GM12878 (cell line): ENCODE measurements around the gene COX6B2. TPM values are rescaled to one million over a fixed set of nuclear protein-coding genes. Genes with fewer than 3 reads are reported as not detected.

Experiments
- polyA plus RNA-seq, 11 experiments: library from polyadenylated mRNA; depleted of rRNA in 4 of 11; unstranded in 6 of 11; stranded (reverse) in 5 of 11; fragments of >200 nt; fragmentation: Nextera tagmentation in 4 of 11; fragmentation: Illumina TruSeq in 1 of 11; extraction: Ambion mirVana in 4 of 11; extraction: Trizol in 1 of 11; gene quantifications; 1 replicate in 1 of 11; 2 replicates in 10 of 11; pipeline versions ENCODE4 v1.2.1 to v1.2.3, GENCODE V29; 2011 to 2016; ENCODE audit warnings: inconsistent platforms in 2 of 11, missing spikeins in 2 of 11, low read depth in 1 of 11
- total RNA-seq, 4 experiments: library from RNA; depleted of rRNA in 3 of 4; stranded (reverse); fragments of >200 nt in 3 of 4; fragmentation: Illumina TruSeq in 1 of 4; extraction: Trizol in 1 of 4; gene quantifications; 2 replicates each; pipeline versions ENCODE4 v1.2.1 to v1.2.3, GENCODE V29; 2013 to 2021
- TF ChIP-seq, protein P1 (sequence below): IDR thresholded peaks from 2 replicates; pipeline ENCODE4 v1.6.1; 2012; ENCODE audit warnings: improper control_type of control experiment, low read depth, low read length; ENCODE audit not compliant: insufficient replicate concordance
- TF ChIP-seq, protein P2 (sequence below): fragments of 150-350 bp; IDR thresholded peaks from 2 replicates; pipeline ENCODE4 v1.6.1; 2016; ENCODE audit warnings: low read depth, low read length
- TF ChIP-seq, protein P3 (sequence below): fragments of 450-650 bp; IDR thresholded peaks from 2 replicates; pipeline ENCODE4 v1.6.1; 2017; ENCODE audit warnings: mild to moderate bottlenecking, moderate library complexity

The COX6B2 gene
- total and polyA plus RNA-seq, 10 of the 15 experiments (the other 5 are each of a cell fraction or from before 2014, with no cell fraction given): 0.05 to 0.08 (median 0.07) TPM; not detected in 6

DNA sequence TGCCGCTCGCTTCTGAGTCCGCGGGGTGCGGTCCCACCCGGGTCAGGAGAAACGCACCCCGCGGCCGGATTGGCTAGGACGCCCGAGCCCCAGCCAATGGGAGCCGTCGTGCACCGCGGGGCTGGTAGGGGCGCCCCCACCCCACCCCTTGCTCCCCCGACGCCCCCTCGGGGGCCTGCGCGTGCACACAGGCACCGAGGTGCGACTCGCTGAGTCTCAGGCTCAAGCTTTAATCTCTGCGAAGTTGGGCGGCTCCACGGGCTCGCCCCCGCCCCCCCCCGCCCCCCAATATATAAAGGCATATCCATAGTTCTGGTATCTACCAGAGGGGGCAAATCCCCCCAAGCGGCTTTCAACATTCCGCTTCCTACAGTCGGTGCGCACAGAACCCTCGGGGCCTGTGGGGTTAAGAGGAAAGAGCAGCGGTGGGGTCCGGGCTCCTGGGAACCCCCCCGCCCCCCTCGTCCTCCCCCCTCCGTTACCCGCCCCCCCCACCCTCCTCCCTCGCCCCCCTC is at the start of gene COX6B2 (continued):
- TF ChIP-seq, protein P1, sequence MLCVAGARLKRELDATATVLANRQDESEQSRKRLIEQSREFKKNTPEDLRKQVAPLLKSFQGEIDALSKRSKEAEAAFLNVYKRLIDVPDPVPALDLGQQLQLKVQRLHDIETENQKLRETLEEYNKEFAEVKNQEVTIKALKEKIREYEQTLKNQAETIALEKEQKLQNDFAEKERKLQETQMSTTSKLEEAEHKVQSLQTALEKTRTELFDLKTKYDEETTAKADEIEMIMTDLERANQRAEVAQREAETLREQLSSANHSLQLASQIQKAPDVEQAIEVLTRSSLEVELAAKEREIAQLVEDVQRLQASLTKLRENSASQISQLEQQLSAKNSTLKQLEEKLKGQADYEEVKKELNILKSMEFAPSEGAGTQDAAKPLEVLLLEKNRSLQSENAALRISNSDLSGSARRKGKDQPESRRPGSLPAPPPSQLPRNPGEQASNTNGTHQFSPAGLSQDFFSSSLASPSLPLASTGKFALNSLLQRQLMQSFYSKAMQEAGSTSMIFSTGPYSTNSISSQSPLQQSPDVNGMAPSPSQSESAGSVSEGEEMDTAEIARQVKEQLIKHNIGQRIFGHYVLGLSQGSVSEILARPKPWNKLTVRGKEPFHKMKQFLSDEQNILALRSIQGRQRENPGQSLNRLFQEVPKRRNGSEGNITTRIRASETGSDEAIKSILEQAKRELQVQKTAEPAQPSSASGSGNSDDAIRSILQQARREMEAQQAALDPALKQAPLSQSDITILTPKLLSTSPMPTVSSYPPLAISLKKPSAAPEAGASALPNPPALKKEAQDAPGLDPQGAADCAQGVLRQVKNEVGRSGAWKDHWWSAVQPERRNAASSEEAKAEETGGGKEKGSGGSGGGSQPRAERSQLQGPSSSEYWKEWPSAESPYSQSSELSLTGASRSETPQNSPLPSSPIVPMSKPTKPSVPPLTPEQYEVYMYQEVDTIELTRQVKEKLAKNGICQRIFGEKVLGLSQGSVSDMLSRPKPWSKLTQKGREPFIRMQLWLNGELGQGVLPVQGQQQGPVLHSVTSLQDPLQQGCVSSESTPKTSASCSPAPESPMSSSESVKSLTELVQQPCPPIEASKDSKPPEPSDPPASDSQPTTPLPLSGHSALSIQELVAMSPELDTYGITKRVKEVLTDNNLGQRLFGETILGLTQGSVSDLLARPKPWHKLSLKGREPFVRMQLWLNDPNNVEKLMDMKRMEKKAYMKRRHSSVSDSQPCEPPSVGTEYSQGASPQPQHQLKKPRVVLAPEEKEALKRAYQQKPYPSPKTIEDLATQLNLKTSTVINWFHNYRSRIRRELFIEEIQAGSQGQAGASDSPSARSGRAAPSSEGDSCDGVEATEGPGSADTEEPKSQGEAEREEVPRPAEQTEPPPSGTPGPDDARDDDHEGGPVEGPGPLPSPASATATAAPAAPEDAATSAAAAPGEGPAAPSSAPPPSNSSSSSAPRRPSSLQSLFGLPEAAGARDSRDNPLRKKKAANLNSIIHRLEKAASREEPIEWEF: no peak
- TF ChIP-seq, protein P2, sequence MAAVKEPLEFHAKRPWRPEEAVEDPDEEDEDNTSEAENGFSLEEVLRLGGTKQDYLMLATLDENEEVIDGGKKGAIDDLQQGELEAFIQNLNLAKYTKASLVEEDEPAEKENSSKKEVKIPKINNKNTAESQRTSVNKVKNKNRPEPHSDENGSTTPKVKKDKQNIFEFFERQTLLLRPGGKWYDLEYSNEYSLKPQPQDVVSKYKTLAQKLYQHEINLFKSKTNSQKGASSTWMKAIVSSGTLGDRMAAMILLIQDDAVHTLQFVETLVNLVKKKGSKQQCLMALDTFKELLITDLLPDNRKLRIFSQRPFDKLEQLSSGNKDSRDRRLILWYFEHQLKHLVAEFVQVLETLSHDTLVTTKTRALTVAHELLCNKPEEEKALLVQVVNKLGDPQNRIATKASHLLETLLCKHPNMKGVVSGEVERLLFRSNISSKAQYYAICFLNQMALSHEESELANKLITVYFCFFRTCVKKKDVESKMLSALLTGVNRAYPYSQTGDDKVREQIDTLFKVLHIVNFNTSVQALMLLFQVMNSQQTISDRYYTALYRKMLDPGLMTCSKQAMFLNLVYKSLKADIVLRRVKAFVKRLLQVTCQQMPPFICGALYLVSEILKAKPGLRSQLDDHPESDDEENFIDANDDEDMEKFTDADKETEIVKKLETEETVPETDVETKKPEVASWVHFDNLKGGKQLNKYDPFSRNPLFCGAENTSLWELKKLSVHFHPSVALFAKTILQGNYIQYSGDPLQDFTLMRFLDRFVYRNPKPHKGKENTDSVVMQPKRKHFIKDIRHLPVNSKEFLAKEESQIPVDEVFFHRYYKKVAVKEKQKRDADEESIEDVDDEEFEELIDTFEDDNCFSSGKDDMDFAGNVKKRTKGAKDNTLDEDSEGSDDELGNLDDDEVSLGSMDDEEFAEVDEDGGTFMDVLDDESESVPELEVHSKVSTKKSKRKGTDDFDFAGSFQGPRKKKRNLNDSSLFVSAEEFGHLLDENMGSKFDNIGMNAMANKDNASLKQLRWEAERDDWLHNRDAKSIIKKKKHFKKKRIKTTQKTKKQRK: no peak
- TF ChIP-seq, protein P3, sequence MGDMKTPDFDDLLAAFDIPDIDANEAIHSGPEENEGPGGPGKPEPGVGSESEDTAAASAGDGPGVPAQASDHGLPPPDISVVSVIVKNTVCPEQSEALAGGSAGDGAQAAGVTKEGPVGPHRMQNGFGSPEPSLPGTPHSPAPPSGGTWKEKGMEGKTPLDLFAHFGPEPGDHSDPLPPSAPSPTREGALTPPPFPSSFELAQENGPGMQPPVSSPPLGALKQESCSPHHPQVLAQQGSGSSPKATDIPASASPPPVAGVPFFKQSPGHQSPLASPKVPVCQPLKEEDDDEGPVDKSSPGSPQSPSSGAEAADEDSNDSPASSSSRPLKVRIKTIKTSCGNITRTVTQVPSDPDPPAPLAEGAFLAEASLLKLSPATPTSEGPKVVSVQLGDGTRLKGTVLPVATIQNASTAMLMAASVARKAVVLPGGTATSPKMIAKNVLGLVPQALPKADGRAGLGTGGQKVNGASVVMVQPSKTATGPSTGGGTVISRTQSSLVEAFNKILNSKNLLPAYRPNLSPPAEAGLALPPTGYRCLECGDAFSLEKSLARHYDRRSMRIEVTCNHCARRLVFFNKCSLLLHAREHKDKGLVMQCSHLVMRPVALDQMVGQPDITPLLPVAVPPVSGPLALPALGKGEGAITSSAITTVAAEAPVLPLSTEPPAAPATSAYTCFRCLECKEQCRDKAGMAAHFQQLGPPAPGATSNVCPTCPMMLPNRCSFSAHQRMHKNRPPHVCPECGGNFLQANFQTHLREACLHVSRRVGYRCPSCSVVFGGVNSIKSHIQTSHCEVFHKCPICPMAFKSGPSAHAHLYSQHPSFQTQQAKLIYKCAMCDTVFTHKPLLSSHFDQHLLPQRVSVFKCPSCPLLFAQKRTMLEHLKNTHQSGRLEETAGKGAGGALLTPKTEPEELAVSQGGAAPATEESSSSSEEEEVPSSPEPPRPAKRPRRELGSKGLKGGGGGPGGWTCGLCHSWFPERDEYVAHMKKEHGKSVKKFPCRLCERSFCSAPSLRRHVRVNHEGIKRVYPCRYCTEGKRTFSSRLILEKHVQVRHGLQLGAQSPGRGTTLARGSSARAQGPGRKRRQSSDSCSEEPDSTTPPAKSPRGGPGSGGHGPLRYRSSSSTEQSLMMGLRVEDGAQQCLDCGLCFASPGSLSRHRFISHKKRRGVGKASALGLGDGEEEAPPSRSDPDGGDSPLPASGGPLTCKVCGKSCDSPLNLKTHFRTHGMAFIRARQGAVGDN: no peak
